Breast epithelium (tissue), 4 donors: ENCODE data around the gene PKNOX2. TPM values are rescaled to one million over a fixed set of nuclear protein-coding genes. Genes with fewer than 3 reads are reported as not detected.

Experiments
- DNase-seq, 2 donors: peaks; one replicate each; pipeline ENCODE4 v3.0.0-alpha.2; 2019; ENCODE audit warnings: low spot score in 2 of 2
- H3K27ac ChIP-seq, 2 donors: fragments of 200-600 bp; sonication (generic) in 1 of 2; one replicate each; pipeline ENCODE4 v1.5.1; 2016 to 2019; ENCODE audit warnings: mild to moderate bottlenecking in 1 of 2
- H3K27me3 ChIP-seq, 2 donors: fragments of 200-600 bp; sonication (generic) in 1 of 2; one replicate each; pipeline versions ENCODE4 v1.5.1 to v1.6.0; 2017 to 2019; ENCODE audit warnings: control low read depth in 1 of 2, mild to moderate bottlenecking in 1 of 2
- H3K36me3 ChIP-seq: fragments of 200-600 bp; one replicate; pipeline ENCODE4 v1.5.1; 2019
- H3K4me1 ChIP-seq, 2 donors: fragments of 200-600 bp; sonication (generic); one replicate each; pipeline ENCODE4 v1.5.1; 2016 to 2019; ENCODE audit warnings: control low read depth in 1 of 2
- H3K4me3 ChIP-seq, 3 donors: fragments of 200-600 bp; sonication (generic); 1 replicate in 2 of 3; 2 replicates in 1 of 3; pipeline ENCODE4 v1.5.1; 2016 to 2019; ENCODE audit warnings: mild to moderate bottlenecking in 3 of 3, moderate library complexity in 2 of 3
- H3K9me3 ChIP-seq, 2 donors: fragments of 200-600 bp; sonication (generic) in 1 of 2; one replicate each; pipeline ENCODE4 v1.5.1; 2016 to 2019; ENCODE audit warnings: control low read depth in 1 of 2
- CTCF ChIP-seq, 3 donors: fragments of 450-650 bp; IDR thresholded peaks; one replicate each; pipeline ENCODE4 v1.5.1; 2016 to 2017; ENCODE audit warnings: antibody characterized with exemption in 3 of 3, mild to moderate bottlenecking in 3 of 3, moderate library complexity in 3 of 3
- POLR2A ChIP-seq: fragments of 450-650 bp; IDR thresholded peaks from one replicate; pipeline ENCODE4 v1.6.1; 2016; ENCODE audit warnings: antibody characterized with exemption, mild to moderate bottlenecking, moderate library complexity
- POLR2AphosphoS5 ChIP-seq, 3 donors: sonication (generic); formaldehyde crosslinking; IDR thresholded peaks; one replicate each; pipeline ENCODE4 v1.6.1; 2017; ENCODE audit warnings: antibody characterized with exemption in 3 of 3
- intact Hi-C: fragments of 100-400 bp; cut with DNase I; formaldehyde crosslinking; loops from one replicate; pipeline ENCODE4 v1.15.1; 2023; ENCODE audit warnings: low total_unique reads
- total RNA-seq, 3 donors: library from RNA; depleted of rRNA; stranded (reverse); fragments of >200 nt; gene quantifications; one replicate each; pipeline ENCODE4 v1.1.0, GENCODE V29; 2016

PKNOX2 gene
- total RNA-seq, 3 donors from 2014 or later: 0.32 to 1.0 (median 0.66) TPM

DNA sequence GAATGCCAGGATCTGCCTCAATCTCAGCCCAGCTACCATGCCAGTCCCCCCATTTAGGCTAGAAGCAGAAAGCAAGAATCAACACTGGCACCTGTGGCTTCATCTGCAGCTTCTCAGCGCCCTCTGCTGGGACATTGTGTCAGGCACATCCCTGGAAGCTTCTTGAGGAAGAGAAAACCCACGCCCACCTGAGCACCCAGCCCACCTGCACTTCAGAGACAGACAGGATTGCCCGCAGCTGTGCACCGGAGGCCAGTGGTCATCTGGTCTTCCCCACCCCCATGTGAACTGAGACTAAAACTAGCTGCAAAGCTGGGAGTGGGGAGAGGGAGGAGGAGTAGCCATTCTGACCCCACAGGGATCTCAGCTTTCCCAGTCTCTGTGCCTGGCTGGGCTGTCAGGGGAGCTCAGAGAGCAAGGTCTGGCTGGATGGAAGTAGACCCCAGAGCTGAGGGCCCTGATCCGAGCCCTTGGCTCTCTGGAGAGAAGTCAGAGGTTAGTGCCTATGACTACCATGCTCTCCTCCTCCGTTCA lies 264.7 kb downstream of the PKNOX2 start:
- H3K27ac ChIP-seq: no peak overlapping the region
- H3K4me1 ChIP-seq: no peaks in the 10 kb centered on the region
- no peaks in the 10 kb centered on the region for H3K36me3 ChIP-seq
- no peak overlapping the region for H3K4me3 ChIP-seq
- no peaks in the 10 kb centered on the region for H3K27me3 ChIP-seq
- DNase-seq: peak in 1 of 2 donors; percentile 40
- no peaks in the 10 kb centered on the region for H3K9me3 ChIP-seq
- TF ChIP-seq CTCF (IDR thresholded peaks at IDR 0.05) (peak in 2 of 3 donors; percentile 36 to 47), POLR2AphosphoS5 (IDR thresholded peaks at IDR 0.05) (no peak)
- intact Hi-C loops: no loop called here

DNA sequence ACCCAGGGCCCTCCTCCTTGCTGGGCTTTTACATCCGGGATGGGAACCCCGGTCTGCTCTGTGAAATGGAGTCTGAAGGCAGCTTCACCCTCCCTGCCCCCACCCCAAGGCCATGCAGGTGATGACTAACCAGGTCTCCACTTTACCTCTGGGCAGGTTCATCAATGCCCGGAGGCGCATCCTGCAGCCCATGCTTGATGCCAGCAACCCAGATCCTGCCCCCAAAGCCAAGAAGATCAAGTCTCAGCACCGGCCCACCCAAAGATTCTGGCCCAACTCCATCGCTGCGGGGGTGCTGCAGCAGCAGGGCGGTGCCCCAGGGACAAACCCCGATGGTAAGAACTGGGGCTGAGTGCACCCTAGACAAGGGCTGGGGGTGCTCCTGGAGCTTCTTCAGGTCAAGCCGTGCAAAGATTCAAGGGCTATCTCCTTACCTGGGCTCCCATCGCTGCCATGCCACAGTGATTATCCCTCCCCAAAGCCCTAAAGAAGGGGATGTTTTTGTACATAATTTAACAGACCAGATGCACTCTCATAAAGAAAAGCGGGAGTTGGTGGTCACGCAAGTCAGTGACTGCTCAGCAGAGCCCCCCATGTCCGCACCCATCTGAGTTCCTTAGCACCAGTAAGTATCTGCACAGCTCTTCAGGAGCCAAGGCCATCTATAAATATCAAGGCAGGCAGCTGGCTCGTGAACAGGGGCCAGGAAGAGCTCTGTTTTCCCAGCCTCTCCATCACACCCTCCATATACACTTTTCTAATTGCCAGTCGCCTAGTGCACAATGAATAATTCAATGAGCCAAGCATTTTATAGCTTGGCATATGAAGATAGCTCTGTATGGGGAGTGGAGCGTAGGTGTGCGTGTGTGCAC lies 265.5 kb downstream of the PKNOX2 start:
- no peaks in the 10 kb centered on the region for H3K27me3 ChIP-seq
- H3K9me3 ChIP-seq: no peaks in the 10 kb centered on the region
- no peaks in the 10 kb centered on the region for H3K36me3 ChIP-seq
- no peak for DNase-seq
- H3K27ac ChIP-seq: no peak overlapping the region
- intact Hi-C loops: no loop called here
- TF ChIP-seq POLR2AphosphoS5 (IDR thresholded peaks at IDR 0.05): no peak
- TF ChIP-seq CTCF (IDR thresholded peaks at IDR 0.05): no peak
- TF ChIP-seq POLR2A: no peak
- no peaks in the 10 kb centered on the region for H3K4me1 ChIP-seq
- no peak overlapping the region for H3K4me3 ChIP-seq

DNA sequence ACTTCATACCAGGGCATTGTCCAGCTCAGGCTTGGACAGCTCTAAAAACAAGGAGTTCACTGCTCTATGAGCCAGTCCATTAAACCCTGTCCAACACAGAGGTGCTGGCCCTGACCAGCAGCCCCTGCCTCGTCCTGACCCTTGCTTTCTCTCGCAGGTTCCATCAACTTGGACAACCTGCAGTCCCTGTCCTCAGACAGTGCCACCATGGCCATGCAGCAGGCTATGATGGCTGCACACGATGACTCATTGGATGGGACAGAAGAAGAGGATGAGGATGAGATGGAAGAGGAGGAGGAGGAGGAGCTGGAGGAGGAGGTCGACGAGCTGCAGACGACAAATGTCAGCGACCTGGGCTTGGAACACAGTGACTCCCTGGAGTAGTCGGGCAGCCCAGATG lies 266.5 kb downstream of the PKNOX2 start:
- Histone ChIP-seq H3K27me3 (no peaks in the 10 kb centered on the region), H3K4me1 (no peaks in the 10 kb centered on the region), H3K36me3 (no peaks in the 10 kb centered on the region), H3K9me3 (no peaks in the 10 kb centered on the region), H3K27ac (no peak overlapping the region), H3K4me3 (no peak overlapping the region)
- no peak for DNase-seq
- intact Hi-C loops: no loop called here
- TF ChIP-seq POLR2A (no peak), CTCF (IDR thresholded peaks at IDR 0.05) (no peak), POLR2AphosphoS5 (IDR thresholded peaks at IDR 0.05) (no peak)

- no peak overlapping the region for H3K27ac ChIP-seq
- H3K4me3 ChIP-seq: no peak overlapping the region
- no peaks in the 10 kb centered on the region for H3K4me1 ChIP-seq
- H3K27me3 ChIP-seq: no peaks in the 10 kb centered on the region
- TF ChIP-seq POLR2AphosphoS5 (IDR thresholded peaks at IDR 0.05) (no peak), POLR2A (no peak), CTCF (IDR thresholded peaks at IDR 0.05) (no peak)
- DNase-seq: no peak
- intact Hi-C loops: no loop called here
- H3K36me3 ChIP-seq: no peaks in the 10 kb centered on the region
- H3K9me3 ChIP-seq: no peaks in the 10 kb centered on the region
Observed at GRCh38 chr11:125431481-125431880, 266.9 kb downstream of the PKNOX2 start.

DNA sequence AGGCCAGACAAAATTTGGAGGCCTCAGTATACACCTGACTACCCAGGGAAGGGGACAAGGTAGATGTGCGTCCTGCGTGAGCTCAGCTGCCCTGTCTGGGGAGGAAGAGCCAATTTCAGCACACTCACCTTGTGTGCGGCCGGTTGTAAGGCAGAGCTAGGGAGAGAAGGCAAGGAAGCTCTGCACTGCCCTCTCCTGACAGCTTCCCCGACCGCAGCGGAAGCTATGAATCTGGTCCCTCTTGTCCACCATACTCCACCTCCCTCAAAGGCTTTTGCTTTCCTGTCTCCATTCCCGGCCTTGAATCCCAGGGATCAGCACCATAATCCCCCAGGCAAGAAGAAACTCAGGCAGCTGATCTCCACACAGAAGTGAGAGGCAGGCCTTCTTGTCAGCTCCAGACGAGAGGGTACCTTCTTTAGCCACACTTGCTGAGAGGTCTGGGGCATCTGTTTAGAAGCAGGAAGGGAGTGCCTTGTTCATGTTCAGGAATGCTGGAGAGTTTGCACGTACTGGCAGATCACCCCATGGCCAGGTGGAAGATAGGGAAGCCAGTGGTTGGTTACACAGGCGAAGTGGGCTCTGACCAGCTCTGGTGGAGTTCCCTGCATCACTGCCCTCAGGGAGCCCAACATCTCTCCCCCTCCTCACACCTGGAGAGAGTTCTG lies 269.0 kb downstream of the PKNOX2 start:
- no peak overlapping the region for H3K4me3 ChIP-seq
- no peaks in the 10 kb centered on the region for H3K9me3 ChIP-seq
- no peak for DNase-seq
- H3K27ac ChIP-seq: no peak overlapping the region
- TF ChIP-seq POLR2AphosphoS5 (IDR thresholded peaks at IDR 0.05) (no peak), CTCF (IDR thresholded peaks at IDR 0.05) (peak in 1 of 3 donors; percentile 8), POLR2A (no peak)
- intact Hi-C loops: no loop called here
- H3K36me3 ChIP-seq: no peaks in the 10 kb centered on the region
- no peaks in the 10 kb centered on the region for H3K4me1 ChIP-seq
- no peaks in the 10 kb centered on the region for H3K27me3 ChIP-seq
